HCT116 (cell line): Measurements from ENCODE around the gene RALGPS1. TPM values are rescaled to one million over a fixed set of nuclear protein-coding genes. Genes with fewer than 3 reads are reported as not detected.

Source experiments
- ATAC-seq: fragments of 200-7000 bp; cut with Tn5 transposase; 2 replicates; pipeline ENCODE4 v1.9.1; 2020; ENCODE audit warnings: mild to moderate bottlenecking, moderate library complexity
- BruUV-seq: library from RNA; stranded (reverse); fragments of 400-500 nt; replicated peaks from 2 replicates; lab custom pipeline; 2021; lab: Mats Ljungman, UMichigan
- CTCF ChIA-PET: fragments of 300-600 bp; sonication (Branson Sonifier 250); formaldehyde crosslinking; loops from one replicate; lab custom pipeline; 2021; ENCODE audit warnings: antibody characterized with exemption; lab: Charles Lee
- POLR2A ChIA-PET: fragments of 300-600, 350-600 bp; sonication (Branson Sonifier 250); formaldehyde crosslinking; loops from one replicate; lab custom pipeline; 2021; ENCODE audit warnings: antibody characterized with exemption; lab: Charles Lee
- RAD21 ChIA-PET, 2 experiments: fragments of 300-600 bp; sonication (Branson Sonifier 250); formaldehyde crosslinking; loops; one replicate each; lab custom pipeline; 2023; ENCODE audit warnings: low total read pairs in 2 of 2; ENCODE audit not compliant: uncharacterized antibody in 2 of 2, unreplicated experiment in 2 of 2, low non-redundant PET in 1 of 2; lab: Charles Lee
- DNase-seq: peaks from one replicate; pipeline ENCODE4 v3.0.0-alpha.2; 2010; ENCODE audit warnings: low read depth, low spot score
- H2AFZ ChIP-seq: fragments of 200-600 bp; shearing (Covaris generic), sonication (generic); 2 replicates; pipeline ENCODE4 v1.6.1; 2017; ENCODE audit warnings: low read depth, mixed run types, mixed read lengths, antibody characterized with exemption, low read length; ENCODE audit not compliant: poor library complexity, severe bottlenecking
- H3K27ac ChIP-seq: 2 replicates; pipeline ENCODE4 v1.5.1; 2012; ENCODE audit warnings: low read depth, low read length
- H3K27me3 ChIP-seq: fragments of 200-600 bp; sonication (generic); 2 replicates; pipeline ENCODE4 v1.6.1; 2016; ENCODE audit warnings: mixed run types, low read length, mixed read lengths; ENCODE audit not compliant: insufficient read depth
- H3K36me3 ChIP-seq, 2 experiments: fragments of 200-500 bp in 1 of 2; fragments of 200-600 bp in 1 of 2; sonication (Bioruptor generic) in 1 of 2; sonication (generic) in 1 of 2; 2 replicates each; pipeline versions ENCODE4 v1.5.1 to v1.6.1; 2014 to 2016; ENCODE audit warnings: low read length in 2 of 2, inconsistent platforms in 1 of 2, mixed read lengths in 1 of 2, mixed run types in 1 of 2; ENCODE audit not compliant: insufficient read depth in 2 of 2, control insufficient read depth in 1 of 2
- H3K4me1 ChIP-seq, 2 experiments: fragments of 200-600 bp in 1 of 2; sonication (generic) in 1 of 2; 2 replicates each; pipeline versions ENCODE4 v1.5.1 to v1.6.1; 2012 to 2017; ENCODE audit warnings: low read length in 2 of 2, inconsistent platforms in 1 of 2, mild to moderate bottlenecking in 1 of 2, mixed read lengths in 1 of 2, mixed run types in 1 of 2, moderate library complexity in 1 of 2; ENCODE audit not compliant: insufficient read depth in 2 of 2, control insufficient read depth in 1 of 2
- H3K4me2 ChIP-seq: fragments of 200-600 bp; sonication (generic); 2 replicates; pipeline ENCODE4 v1.6.1; 2017; ENCODE audit warnings: mixed run types, low read length, mixed read lengths
- H3K4me3 ChIP-seq, 2 experiments: fragments of 200-600 bp in 1 of 2; sonication (generic) in 1 of 2; replicated peaks in 1 of 2; 2 replicates each; pipeline ENCODE4 v1.5.1; 2011 to 2016; ENCODE audit warnings: low read length in 2 of 2, control low read depth in 1 of 2, low read depth in 1 of 2, mild to moderate bottlenecking in 1 of 2, mixed read lengths in 1 of 2, mixed run types in 1 of 2
- H3K79me2 ChIP-seq: fragments of 200-600 bp; sonication (generic); 2 replicates; pipeline ENCODE4 v1.6.1; 2017; ENCODE audit warnings: mild to moderate bottlenecking, mixed run types, low read length, moderate library complexity, mixed read lengths; ENCODE audit not compliant: insufficient read depth
- H3K9ac ChIP-seq: fragments of 200-600 bp; sonication (generic); 2 replicates; pipeline ENCODE4 v1.6.1; 2016; ENCODE audit warnings: low read length, mixed read lengths
- H3K9me2 ChIP-seq: fragments of 200-600 bp; sonication (generic), shearing (Covaris generic); 2 replicates; pipeline ENCODE4 v1.6.1; 2017; ENCODE audit warnings: mixed run types, mild to moderate bottlenecking, moderate library complexity; ENCODE audit not compliant: insufficient read depth
- H3K9me3 ChIP-seq, 2 experiments: fragments of 200-500 bp in 1 of 2; fragments of 200-600 bp in 1 of 2; sonication (Bioruptor generic) in 1 of 2; sonication (generic) in 1 of 2; 2 replicates each; pipeline ENCODE4 v1.6.1; 2014 to 2017; ENCODE audit warnings: low read length in 2 of 2, mixed read lengths in 2 of 2, inconsistent platforms in 1 of 2, low read depth in 1 of 2, mild to moderate bottlenecking in 1 of 2, mixed run types in 1 of 2, moderate library complexity in 1 of 2; ENCODE audit not compliant: control insufficient read depth in 1 of 2, insufficient read depth in 1 of 2
- H4K20me1 ChIP-seq: fragments of 200-600 bp; sonication (generic), shearing (Covaris generic); 2 replicates; pipeline ENCODE4 v1.6.1; 2017; ENCODE audit warnings: mixed run types, mild to moderate bottlenecking, moderate library complexity; ENCODE audit not compliant: insufficient read depth
- CTCF ChIP-seq, 3 experiments: fragments of 200-600 bp in 1 of 3; sonication (generic) in 1 of 3; IDR thresholded peaks in 2 of 3; conservative IDR thresholded peaks in 1 of 3; 2 replicates each; pipeline ENCODE4 v1.5.1; 2012 to 2017; ENCODE audit warnings: low read depth in 2 of 3, low read length in 2 of 3, antibody characterized with exemption in 1 of 3, borderline replicate concordance in 1 of 3, control low read depth in 1 of 3, mild to moderate bottlenecking in 1 of 3, mixed read lengths in 1 of 3, mixed run types in 1 of 3, moderate library complexity in 1 of 3; ENCODE audit not compliant: insufficient read depth in 1 of 3
- EZH2phosphoT487 ChIP-seq: fragments of 200-600 bp; IDR thresholded peaks from 2 replicates; pipeline ENCODE4 v1.6.1; 2018; ENCODE audit warnings: antibody characterized with exemption, borderline replicate concordance
- JUND ChIP-seq: IDR thresholded peaks from 2 replicates; pipeline ENCODE4 v1.6.1; 2012
- RAD21 ChIP-seq: IDR thresholded peaks from 2 replicates; pipeline ENCODE4 v1.6.1; 2012; ENCODE audit warnings: low read depth, mild to moderate bottlenecking
- REST ChIP-seq: IDR thresholded peaks from 2 replicates; pipeline ENCODE4 v1.6.1; 2012; ENCODE audit warnings: low read depth
- intact Hi-C: fragments of 100-400 bp; cut with micrococcal nuclease; formaldehyde crosslinking; loops from 2 replicates; pipeline ENCODE4 v1.10.0; 2022
- total RNA-seq: library from RNA; stranded (reverse); gene quantifications from one replicate; pipeline ENCODE4 v1.2.1, GENCODE V29; 2021; ENCODE audit not compliant: unreplicated experiment

The RALGPS1 gene
- total RNA-seq, 1 experiment from 2014 or later, result 7.6 TPM

DNA sequence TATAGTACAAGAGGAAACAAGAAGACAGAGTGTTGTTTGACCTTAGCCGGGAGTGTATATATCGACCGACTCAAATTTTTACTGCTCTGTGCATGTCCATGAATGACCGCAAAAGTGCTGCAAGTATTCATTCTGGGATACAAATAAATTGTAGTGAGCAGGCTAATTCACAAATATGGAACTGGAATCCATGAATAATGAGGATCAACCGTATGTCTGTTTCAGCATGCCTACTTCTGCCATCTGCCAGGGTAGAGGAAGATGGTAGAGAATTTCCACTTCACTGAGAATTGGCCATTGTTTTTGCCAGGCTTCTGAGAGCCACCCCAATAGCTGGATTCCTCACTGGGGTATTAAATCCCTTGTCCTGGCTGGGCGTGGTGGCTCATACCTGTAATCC, 8.5 kb upstream of the RALGPS1 start (continued):
- no peak for TF ChIP-seq REST
- TF ChIP-seq EZH2phosphoT487, result no peak
- TF ChIP-seq, all 23 proteins: peak for 0

DNA sequence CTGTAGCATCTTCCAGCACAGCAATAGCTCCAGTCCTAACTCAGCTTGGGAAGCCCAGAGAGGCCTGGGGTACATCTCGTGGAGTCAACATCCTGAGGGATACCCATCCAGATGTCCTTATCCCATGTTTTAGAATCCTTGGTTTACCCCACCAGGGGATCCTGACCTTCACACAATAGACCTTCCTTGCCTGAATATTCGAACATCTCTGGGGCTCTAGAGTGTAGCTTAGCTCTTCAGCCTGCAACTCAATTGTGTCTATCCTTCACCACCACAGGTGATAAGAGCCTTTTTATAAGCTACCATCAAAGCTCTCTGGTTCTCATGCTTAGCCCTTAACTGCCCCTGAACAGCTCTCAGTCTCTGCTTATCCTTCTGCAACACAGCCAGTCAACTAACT, 7.5 kb upstream of the RALGPS1 start:
- RAD21 ChIA-PET, result no interaction called here
- no peak for DNase-seq

More for the DNA sequence above, 7.5 kb upstream of the RALGPS1 start:
- BruUV-seq, result no TSS peak
- POLR2A ChIA-PET, result no interaction called here
- no peak for ATAC-seq
- Histone ChIP-seq H3K4me3 (no peak overlapping the region), H3K79me2 (no peaks in the 10 kb centered on the region), H3K27ac (no peak overlapping the region), H4K20me1 (no peaks in the 10 kb centered on the region), H3K4me1 (no peaks in the 10 kb centered on the region), H3K36me3 (no peaks in the 10 kb centered on the region), H2AFZ (no peak overlapping the region), H3K27me3 (peaks cover 6% of the 10 kb centered on the region; the same call in 1 of the 2 replicates), H3K9ac (no peak overlapping the region), H3K4me2 (no peak overlapping the region), H3K9me2 (no peaks in the 10 kb centered on the region), H3K9me3 (no peaks in the 10 kb centered on the region)
- CTCF ChIA-PET, result interaction anchor here (1.5 kb wide), 1 partner anchor 8 kb away, joined by 3 read pairs; the partner anchor contains the start of gene RALGPS1
- TF ChIP-seq CTCF (IDR thresholded peaks at IDR 0.05 in 2 of 3, conservative IDR thresholded peaks at IDR 0.05 in 1 of 3; ENCODE audit: borderline replicate concordance in 1 of 3, insufficient read depth in 1 of 3, low read depth in 2 of 3, low read length in 2 of 3) (no peak), JUND (no peak), RAD21 (no peak)
- intact Hi-C loops, result no loop called here
